H7 (cell line): ENCODE results near the gene CYYR1. TPM values are rescaled to one million over a fixed set of nuclear protein-coding genes. Genes with fewer than 3 reads are reported as not detected.

Experiments
- DNase-seq: peaks from one replicate; pipeline ENCODE4 v3.0.0; 2012
- H3K27me3 ChIP-seq: 2 replicates; pipeline ENCODE4 v1.6.0; 2011; ENCODE audit warnings: mild to moderate bottlenecking, low read length; ENCODE audit not compliant: control insufficient read depth, insufficient read depth
- H3K36me3 ChIP-seq: replicated peaks from 2 replicates; pipeline ENCODE4 v1.5.1; 2011; ENCODE audit warnings: low read length; ENCODE audit not compliant: control insufficient read depth, insufficient read depth
- H3K4me3 ChIP-seq: 2 replicates; pipeline ENCODE4 v1.5.1; 2011; ENCODE audit warnings: low read depth, mild to moderate bottlenecking, control low read depth, low read length, moderate library complexity; ENCODE audit not compliant: insufficient read depth
- total RNA-seq: library from RNA; depleted of rRNA; stranded (reverse); fragments of >200 nt; shearing (Covaris generic); gene quantifications from 2 replicates; pipeline ENCODE4 v1.2.3, GENCODE V29; 2014

Gene CYYR1
- total RNA-seq, 1 experiment from 2014 or later = 31.6 TPM

DNA sequence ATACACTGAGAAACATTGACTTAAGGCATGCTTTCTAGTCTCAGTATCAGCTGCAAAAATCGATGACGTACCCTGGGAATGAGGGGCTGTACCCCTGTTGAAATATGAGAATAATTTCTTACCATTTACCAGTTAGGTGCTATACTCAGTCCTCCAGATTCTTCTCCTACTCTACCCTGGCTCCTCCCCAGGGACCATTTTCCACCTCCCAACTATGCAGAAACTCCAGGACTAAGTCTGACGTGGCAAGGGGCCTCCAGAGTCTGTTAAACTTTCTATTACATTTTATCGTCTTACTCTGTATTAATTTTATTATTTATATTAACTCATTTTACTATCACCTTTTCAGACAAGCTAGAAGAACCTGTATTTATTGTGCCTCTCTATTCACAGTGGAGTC is 124.3 kb downstream of the CYYR1 start:
- no peak overlapping the region for H3K4me3 ChIP-seq
- no peaks in the 10 kb centered on the region for H3K27me3 ChIP-seq
- DNase-seq = no peak
- H3K36me3 ChIP-seq = no peaks in the 10 kb centered on the region

DNA sequence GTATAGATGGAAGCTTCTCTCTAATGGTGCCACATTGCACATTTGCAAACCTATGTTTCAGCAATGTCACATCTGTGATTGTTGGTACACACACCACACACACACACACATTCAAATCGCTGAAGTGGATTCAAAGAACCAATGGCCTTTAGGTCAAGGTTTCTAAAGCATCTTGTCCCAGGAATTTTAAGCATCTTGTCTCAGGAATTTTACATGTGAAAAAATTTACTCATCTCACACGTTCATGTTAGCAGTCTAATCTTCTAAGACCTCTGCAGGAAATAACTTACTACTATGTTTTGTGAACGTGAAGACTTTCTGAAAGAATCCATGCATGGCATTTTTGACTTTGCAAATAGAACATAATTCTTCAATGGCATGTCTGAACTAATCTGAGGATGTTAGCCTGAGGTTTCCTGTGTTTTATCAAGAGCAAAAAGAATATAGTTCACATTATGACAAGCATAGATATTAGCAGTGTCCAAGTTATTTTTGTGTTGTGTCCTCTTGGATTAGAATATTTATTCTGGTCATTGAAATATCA is 125.1 kb downstream of the CYYR1 start:
- H3K36me3 ChIP-seq = no peaks in the 10 kb centered on the region
- no peaks in the 10 kb centered on the region for H3K27me3 ChIP-seq
- DNase-seq = no peak
- H3K4me3 ChIP-seq = no peak overlapping the region

DNA sequence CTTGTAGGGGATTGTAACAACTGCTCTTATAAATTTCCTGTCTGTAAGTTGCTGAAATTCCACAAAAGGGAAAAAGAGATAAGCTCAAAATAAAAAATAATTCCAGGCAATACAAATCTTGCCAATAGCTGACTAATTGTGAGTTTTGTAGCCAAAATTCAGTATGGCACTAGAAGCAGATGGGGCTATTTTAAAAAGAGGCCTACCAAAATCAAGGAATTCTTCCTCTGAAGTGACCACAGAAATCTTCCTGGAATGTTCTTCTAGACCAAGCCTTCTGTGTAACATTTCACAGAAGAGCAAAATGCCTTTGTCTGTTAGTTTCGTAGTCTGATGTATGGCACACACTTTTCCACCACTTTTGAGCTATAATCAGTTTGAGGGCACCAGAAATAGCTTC is 127.6 kb downstream of the CYYR1 start:
- no peak for DNase-seq
- Histone ChIP-seq H3K36me3 (no peaks in the 10 kb centered on the region), H3K4me3 (no peak overlapping the region), H3K27me3 (no peaks in the 10 kb centered on the region)

DNA sequence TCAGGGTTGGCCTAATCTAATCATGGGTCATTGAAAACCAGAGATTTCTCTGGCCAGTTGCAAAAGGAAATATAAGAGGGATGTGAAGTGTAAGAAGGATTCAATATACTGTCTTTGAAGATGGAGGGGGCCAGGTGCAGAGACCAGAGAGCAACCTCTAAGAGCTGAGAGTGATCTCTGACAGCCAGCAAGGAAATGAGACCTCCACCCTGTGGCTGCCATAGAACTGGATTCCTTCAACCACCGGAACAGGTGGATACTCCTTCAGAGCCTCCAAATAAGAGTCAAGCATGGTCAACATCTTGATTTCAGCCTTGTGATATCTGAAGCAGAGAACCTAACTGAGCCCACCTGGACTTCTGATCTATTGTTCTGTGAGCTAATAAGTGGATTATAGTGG is 128.4 kb downstream of the CYYR1 start:
- Histone ChIP-seq H3K36me3 (no peaks in the 10 kb centered on the region), H3K27me3 (no peaks in the 10 kb centered on the region), H3K4me3 (no peak overlapping the region)
- no peak for DNase-seq

DNA sequence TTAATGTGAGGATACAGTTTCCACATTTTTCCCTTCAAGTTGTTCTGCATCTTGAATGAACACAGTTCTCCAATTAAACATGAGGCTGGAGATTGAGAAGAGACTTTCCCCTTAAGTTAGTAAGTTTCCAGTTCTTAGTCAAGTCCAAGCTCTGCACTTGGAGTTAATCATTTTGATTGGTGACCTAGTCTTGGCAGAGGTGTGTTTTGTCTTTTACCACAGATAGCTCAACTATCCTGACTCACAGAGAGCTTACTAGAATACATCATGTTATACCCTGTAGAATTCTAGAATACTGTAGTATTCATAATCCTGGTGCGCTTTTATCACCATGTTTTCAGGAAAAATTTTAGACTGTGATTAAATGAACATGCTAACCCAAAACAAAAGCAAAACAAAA is 129.2 kb downstream of the CYYR1 start:
- no peak overlapping the region for H3K4me3 ChIP-seq
- no peaks in the 10 kb centered on the region for H3K27me3 ChIP-seq
- DNase-seq = no peak
- H3K36me3 ChIP-seq = no peaks in the 10 kb centered on the region

DNA sequence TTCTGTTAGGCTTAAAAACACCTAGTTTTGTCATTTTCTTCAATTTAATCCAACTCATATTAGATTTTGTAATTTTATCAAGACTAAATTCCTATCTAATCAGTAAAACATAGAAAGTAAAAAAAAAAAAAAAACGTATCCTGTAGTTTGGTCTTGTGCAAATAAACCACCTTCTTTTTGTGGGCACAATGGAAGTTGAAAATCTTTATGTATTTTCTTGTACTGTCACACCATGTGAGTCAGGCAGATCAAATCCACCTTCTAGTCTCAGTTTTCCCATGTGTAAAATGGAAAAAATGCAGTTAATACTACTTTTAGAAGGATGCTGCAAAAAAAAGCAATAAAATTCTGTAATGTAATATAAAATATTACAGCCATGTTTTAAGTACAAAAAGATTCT is 129.8 kb downstream of the CYYR1 start:
- DNase-seq = no peak
- Histone ChIP-seq H3K36me3 (no peaks in the 10 kb centered on the region), H3K27me3 (no peaks in the 10 kb centered on the region), H3K4me3 (no peak overlapping the region)

DNA sequence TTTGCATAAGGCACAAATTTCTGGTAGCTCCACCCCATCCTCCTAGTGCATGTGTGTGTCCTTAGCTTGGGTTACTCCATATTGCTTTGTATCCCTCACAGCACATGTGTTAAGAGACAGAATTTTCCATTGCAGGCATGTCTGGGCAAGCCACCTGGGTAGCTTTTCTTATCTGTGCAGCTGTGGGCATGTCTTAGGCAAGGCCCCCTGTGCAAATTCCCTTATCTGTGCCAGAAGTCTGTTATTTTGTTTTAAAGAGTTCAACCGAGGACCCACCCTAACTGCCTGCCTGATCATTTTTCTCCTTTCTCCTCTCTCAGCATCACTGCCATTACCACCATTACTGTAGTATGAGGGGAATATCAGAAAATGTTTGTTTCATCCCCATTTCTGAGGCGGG is 131.9 kb downstream of the CYYR1 start:
- Histone ChIP-seq H3K27me3 (no peaks in the 10 kb centered on the region), H3K4me3 (no peak overlapping the region), H3K36me3 (no peaks in the 10 kb centered on the region)
- no peak for DNase-seq

DNA sequence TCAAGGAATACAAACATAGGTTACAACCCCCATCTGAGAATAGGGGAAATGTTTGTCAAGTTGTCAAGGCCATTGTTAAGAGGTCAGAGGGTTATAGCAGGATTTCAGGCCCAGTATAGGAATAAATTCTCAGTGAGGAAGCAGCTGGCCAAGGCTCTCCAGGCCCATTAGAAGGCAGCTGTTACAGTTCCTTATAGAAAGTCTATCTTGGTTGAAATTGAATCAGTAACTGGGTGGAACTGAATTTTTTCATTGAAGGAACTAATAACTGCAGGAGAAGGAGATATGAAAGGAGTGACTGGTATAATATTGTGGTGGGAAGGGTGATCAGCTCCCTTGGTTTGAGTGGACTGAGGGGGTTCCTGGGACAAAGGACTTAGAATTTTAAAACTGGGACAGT is 134.1 kb downstream of the CYYR1 start:
- Histone ChIP-seq H3K27me3 (no peaks in the 10 kb centered on the region), H3K4me3 (no peak overlapping the region), H3K36me3 (no peaks in the 10 kb centered on the region)
- DNase-seq = no peak

DNA sequence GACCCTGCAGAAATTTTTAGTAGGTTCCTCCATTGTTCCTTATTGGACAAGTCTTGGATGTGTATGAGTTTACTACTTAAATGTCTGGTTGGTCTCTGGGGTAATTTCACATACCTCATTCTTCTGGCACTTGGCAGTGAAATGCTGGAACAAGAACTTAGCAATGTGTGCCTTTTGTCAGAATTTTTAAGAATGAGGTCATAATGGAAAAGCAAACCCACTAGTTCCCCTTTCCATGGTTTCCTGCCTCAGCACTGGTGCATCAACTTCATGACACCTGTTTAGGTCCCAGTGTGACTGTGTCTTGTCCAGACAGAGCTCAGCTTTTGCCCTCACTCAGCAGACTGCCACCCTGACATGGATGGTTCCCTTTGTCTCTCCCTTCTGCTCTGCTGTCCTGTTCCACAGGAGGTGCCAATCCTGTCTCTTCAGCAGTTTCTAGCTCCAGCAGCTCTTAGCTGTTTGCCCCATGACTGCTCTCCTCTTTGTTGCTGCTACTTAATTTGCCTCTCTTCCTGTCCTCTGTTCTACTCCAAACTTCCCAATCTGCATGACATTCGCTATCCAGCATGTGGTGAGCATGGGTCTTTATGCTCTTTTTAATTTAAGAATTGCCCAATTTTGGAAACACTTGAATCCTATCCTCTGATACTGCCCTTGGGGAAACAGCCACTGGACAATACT is 135.6 kb downstream of the CYYR1 start:
- Histone ChIP-seq H3K27me3 (no peaks in the 10 kb centered on the region), H3K36me3 (no peaks in the 10 kb centered on the region), H3K4me3 (no peak overlapping the region)
- no peak for DNase-seq

DNA sequence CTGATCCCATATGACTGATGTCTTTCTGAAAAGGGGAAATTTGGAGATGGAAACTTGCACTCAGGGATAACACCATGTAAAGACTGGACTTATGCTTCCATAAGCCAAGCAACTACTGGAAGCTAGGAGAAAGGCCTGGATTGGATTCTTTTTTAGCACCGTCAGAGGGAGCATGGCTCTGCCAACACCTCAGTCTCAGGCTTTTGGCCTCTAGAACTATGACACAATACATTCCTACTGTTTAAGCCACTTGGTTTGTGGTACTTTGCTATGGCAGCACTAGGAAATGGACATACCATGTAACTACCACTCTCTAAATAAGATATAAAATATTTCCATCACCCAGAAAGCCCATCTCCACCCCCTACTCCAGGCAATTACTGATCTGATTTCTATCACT is 139.7 kb downstream of the CYYR1 start:
- Histone ChIP-seq H3K36me3 (no peaks in the 10 kb centered on the region), H3K4me3 (no peak overlapping the region), H3K27me3 (no peaks in the 10 kb centered on the region)
- no peak for DNase-seq

DNA sequence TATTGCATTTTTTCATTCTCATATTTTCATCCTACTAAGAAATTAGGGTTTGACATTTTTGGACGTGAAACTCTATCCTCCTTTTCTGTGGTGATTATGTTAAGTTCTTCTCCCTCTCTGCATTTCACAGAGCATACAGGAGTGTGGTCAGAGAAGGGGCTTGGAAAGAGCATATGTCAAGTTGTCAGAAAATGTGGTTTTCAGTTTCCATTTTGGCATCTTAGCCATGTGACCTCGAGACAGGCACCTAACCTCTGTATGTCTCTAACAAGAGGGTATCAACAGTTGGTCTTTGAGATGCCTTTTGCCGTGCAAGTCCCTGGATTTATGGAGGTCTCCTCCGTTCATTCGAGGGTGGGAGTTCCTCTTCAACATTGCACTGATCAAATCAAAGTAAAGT is 140.7 kb downstream of the CYYR1 start:
- H3K36me3 ChIP-seq = no peaks in the 10 kb centered on the region
- no peak for DNase-seq
- no peak overlapping the region for H3K4me3 ChIP-seq
- no peaks in the 10 kb centered on the region for H3K27me3 ChIP-seq

DNA sequence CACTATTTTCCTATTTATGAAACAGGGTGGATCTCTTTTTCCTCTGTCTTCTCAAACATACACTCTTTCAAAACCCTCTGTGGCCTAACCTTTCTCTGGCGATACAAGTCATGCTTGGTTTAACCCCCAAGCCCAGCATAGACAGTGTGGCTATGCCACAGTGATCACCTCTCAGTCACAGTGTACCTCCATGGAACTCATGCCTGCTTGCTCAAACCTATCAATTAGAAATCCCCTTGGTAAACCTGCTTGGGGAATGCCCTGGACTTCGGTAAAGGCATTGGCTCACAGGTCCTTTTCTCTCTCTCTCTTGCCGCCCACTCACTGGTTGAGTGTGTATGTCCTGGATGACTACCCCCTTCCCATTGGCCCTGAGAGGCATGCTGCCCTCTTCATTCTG is 147.5 kb downstream of the CYYR1 start:
- DNase-seq = no peak
- no peaks in the 10 kb centered on the region for H3K36me3 ChIP-seq
- no peaks in the 10 kb centered on the region for H3K27me3 ChIP-seq
- no peak overlapping the region for H3K4me3 ChIP-seq

DNA sequence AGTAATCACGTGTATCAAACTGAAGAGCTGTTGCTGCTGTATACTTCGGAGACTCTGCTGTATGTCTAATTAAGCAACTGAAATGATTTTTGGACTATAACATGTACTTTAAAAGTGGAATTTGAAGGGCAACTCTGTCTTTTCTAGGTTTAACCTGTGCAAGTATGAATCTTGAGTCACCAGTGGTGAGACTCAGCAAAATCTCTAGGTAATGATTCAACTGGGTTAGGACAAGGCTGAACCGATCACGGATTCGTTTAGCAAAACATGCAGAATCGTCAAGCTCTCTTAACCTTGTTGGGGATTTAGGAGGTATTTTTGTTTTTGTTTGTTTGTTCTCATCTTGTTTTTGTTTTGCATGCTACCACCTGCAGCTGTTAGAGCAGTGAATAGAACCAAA is 149.6 kb downstream of the CYYR1 start:
- Histone ChIP-seq H3K36me3 (no peaks in the 10 kb centered on the region), H3K27me3 (no peaks in the 10 kb centered on the region), H3K4me3 (no peak overlapping the region)
- DNase-seq = no peak

DNA sequence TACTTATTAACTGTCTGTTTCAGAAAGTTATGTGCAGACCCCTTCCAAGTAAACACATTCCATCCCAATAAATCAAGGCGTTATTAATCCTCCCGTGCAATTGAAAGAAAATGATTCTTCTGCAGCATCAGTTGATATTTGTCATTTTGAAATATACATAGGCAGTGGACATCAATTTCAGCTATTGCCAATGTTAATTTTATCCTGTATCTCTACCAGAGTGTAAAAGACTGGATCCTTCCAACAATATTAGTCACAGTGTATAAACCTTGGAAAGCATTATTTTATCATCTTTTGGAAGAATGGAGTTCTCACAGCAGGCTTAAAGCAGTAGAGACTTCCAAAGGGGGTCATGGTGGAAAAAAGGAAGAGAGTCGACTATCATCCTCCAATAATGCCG is 150.4 kb downstream of the CYYR1 start:
- no peak for DNase-seq
- Histone ChIP-seq H3K4me3 (no peak overlapping the region), H3K27me3 (no peaks in the 10 kb centered on the region), H3K36me3 (no peaks in the 10 kb centered on the region)

DNA sequence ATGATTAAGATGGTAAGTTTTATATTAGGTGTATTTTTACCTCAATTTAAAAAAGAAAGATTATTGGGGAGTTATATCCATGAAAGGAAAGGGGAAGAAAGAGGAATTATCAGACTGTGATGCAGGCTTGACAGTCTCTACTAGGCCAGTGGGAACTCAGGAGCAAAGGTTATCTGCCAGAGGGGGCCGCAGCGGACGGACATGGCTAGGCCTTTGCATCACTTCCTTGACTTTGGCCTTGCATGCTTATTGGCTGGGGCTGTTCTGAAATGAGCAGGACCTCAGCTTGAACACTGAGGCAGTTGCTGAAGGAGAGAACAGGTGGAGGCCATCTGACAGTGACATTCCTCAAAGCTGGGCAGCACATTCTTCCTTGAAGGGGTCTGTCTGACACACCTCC is 150.9 kb downstream of the CYYR1 start:
- no peaks in the 10 kb centered on the region for H3K27me3 ChIP-seq
- H3K4me3 ChIP-seq = no peak overlapping the region
- DNase-seq = no peak

DNA sequence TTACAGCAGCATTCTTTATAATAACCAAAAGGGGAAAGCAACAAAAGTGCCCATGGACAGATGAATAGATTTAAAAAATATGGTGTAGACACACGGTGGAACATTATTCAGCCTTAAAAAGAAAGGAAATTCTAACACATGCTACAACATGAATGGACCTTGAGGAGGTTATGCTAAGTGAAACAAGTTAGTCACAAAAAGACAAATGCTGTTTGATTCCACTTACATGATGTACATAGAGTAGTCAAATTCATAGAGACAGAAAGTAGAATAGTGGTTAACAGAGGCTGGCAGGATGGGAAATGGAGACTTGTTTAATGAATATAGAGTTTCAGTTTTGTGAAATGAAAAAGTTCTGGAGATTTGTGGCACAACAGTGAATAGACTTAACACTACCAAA is 151.4 kb downstream of the CYYR1 start:
- no peaks in the 10 kb centered on the region for H3K27me3 ChIP-seq
- no peaks in the 10 kb centered on the region for H3K36me3 ChIP-seq
- no peak overlapping the region for H3K4me3 ChIP-seq
- no peak for DNase-seq

More for the DNA sequence above, 150.9 kb downstream of the CYYR1 start:
- H3K36me3 ChIP-seq = no peaks in the 10 kb centered on the region
